Choroid plexus epithelial cell (primary cell): ENCODE measurements around the gene GBP2.
"Not testable (repeated sequence)": the region's sequence is repeated elsewhere in the genome, so short reads cannot be mapped to it uniquely, and the experiment has no call there.

ENCODE experiments used
- DNase-seq: peaks from one replicate; pipeline ENCODE4 v3.0.0-alpha.2; 2010; ENCODE audit warnings: low read depth
- H3K4me3 ChIP-seq: 2 replicates; pipeline ENCODE4 v1.5.1; 2011; ENCODE audit warnings: low read depth, mild to moderate bottlenecking, control low read depth, low read length, moderate library complexity
- CTCF ChIP-seq: conservative IDR thresholded peaks from 2 replicates; pipeline ENCODE4 v1.5.1; 2011; ENCODE audit warnings: low read depth, mild to moderate bottlenecking, control low read depth, inconsistent platforms, low read length, moderate library complexity

Gene GBP2

GRCh38 chr1:89081005-89081404 lies 44.9 kb downstream of the GBP2 start:
- no peak for TF ChIP-seq CTCF
- no peak overlapping the region for H3K4me3 ChIP-seq
- no peak for DNase-seq

GRCh38 chr1:89080068-89080467 lies 45.8 kb downstream of the GBP2 start:
- DNase-seq, H3K4me3 ChIP-seq: not testable (repeated sequence)

GRCh38 chr1:89072466-89073065 lies 53.3 kb downstream of the GBP2 start:
- not testable (repeated sequence) for H3K4me3 ChIP-seq, DNase-seq

DNA sequence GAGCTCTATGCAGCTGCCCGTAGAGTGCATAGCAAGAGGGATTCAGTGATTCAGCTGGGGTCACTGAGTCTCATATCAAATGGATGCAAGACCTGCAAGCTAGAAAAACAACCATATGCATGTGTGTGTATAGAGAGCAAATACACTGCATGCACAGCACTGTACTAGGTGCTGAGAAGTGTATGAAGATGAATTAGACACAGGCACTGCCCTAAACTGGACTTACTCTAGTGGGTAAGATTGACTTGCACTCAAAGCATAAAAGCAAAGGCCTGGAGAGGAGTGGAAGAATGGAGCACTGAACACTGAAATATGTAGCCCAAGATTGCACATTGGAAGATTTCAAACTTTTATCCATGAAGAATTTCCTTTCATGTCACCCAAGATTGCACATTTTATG lies 55.4 kb downstream of the GBP2 start:
- TF ChIP-seq CTCF, result no peak
- peak; percentile 12 for DNase-seq
- H3K4me3 ChIP-seq, result no peak overlapping the region

DNA sequence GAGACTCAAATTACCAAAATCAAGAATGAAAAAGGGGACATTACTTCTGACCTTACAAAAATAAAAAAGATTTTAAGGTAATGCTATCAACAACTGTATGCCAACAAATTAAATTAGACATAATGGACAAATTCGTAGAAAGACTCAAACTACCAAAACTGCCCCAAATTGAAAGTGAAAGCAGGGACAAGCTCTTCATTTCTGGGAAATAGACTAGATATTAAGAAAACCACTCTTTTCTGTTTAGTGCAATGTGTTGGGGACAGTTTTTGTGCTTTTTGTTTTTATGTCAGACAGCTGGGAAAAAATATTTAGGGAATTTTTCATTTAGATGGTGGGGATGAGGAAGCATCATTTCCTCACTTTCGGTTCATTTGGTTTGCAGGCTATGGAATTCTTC lies 56.0 kb downstream of the GBP2 start:
- H3K4me3 ChIP-seq, result peak overlapping the region; percentile 8
- TF ChIP-seq CTCF, result no peak
- DNase-seq, result peak; percentile 23

- peak; percentile 40 for DNase-seq
- TF ChIP-seq CTCF, result no peak
- H3K4me3 ChIP-seq, result no peak overlapping the region
Observed at GRCh38 chr1:89068291-89068690, 57.6 kb downstream of the GBP2 start.

GRCh38 chr1:89065079-89065868 lies 60.6 kb downstream of the GBP2 start, which contains the start of gene GBP1:
Gene GBP1 (minus strand): TSS chr1:89065208. CDS start chr1:89063234, 1,974 bp downstream.
- H3K4me3 ChIP-seq, result peak within 1 kb of the TSS; percentile 58
- no peak for TF ChIP-seq CTCF
- DNase-seq, result peak; percentile 95

- no peak for TF ChIP-seq CTCF
- DNase-seq, result peak; percentile 29
- H3K4me3 ChIP-seq, result peak overlapping the region; percentile 58
Observed at GRCh38 chr1:89064632-89065031, 61.3 kb downstream of the GBP2 start.
